ENCODE results near the gene TNFRSF12A.

The TNFRSF12A gene

GRCh38 chr16:3022208-3022683, 2.1 kb downstream of the TNFRSF12A start (continued):
- TF ChIP-seq ZNF777 (tag by site-specific recombination; IDR thresholded peaks at IDR 0.05; ENCODE audit: borderline replicate concordance) (no peak), PRDM1 (tag by site-specific recombination; IDR thresholded peaks at IDR 0.05) (no peak), HOXA7 (CRISPR knock-in tag; IDR thresholded peaks at IDR 0.05; ENCODE audit: borderline replicate concordance) (no peak), HIC1 (tag by site-specific recombination; IDR thresholded peaks at IDR 0.05) (peak; percentile 88), REST (tag by site-specific recombination; IDR thresholded peaks at IDR 0.05) (no peak), WT1 (tag by site-specific recombination; IDR thresholded peaks at IDR 0.05) (peak; percentile 63), IKZF3 (tag by site-specific recombination; IDR thresholded peaks at IDR 0.05) (peak; percentile 97), ZNF416 (tag by site-specific recombination; IDR thresholded peaks at IDR 0.05) (no peak)

- peaks cover 0 to 22% of the 10 kb centered on the region in 2 experiments; a peak in 1 of 3 replicates for H3K36me3 ChIP-seq (ENCODE audit: control insufficient read depth in 2 of 2, insufficient read depth in 1 of 2, low read length in 2 of 2)
- peak overlapping the region; percentile 72 for H3K4me3 ChIP-seq (ENCODE audit: low read depth, low read length)
- peaks cover 23% of the 10 kb centered on the region for H3K4me1 ChIP-seq (ENCODE audit: control insufficient read depth, insufficient read depth, low read length)
- ChIA-PET CTCF (interaction anchor here (0.6 to 4.1 kb wide), 6 partner anchors 8 to 1922 kb away, joined by 3 to 41 read pairs (median 3); no protein-coding TSS in a partner anchor), POLR2A (interaction anchor here (0.6 to 11.9 kb wide), 14 partner anchors 10 to 488 kb away, joined by 3 to 247 read pairs (median 4); partner anchors contain the start of genes KREMEN2, PAQR4 and PKMYT1)
- H3K27ac ChIP-seq (ENCODE audit: extremely low read depth, low read depth, low read length): peak overlapping the region; percentile 54
- no peaks in the 10 kb centered on the region for H3K9me3 ChIP-seq (ENCODE audit: control insufficient read depth, insufficient read depth, low read depth, low read length)
- TF ChIP-seq ZNF510 (tag by site-specific recombination; IDR thresholded peaks at IDR 0.05; ENCODE audit: insufficient replicate concordance) (no peak), ZNF121 (tag by site-specific recombination; IDR thresholded peaks at IDR 0.05) (no peak), ZNF449 (tag by site-specific recombination; IDR thresholded peaks at IDR 0.05) (no peak; the same call in 1 of the 2 replicates), HOXA7 (CRISPR knock-in tag; IDR thresholded peaks at IDR 0.05; ENCODE audit: borderline replicate concordance) (no peak), OVOL3 (tag by site-specific recombination; IDR thresholded peaks at IDR 0.05) (no peak), ZXDB (tag by site-specific recombination; IDR thresholded peaks at IDR 0.05) (peak; percentile 12; the same call in 1 of the 2 replicates), ZNF544 (tag by site-specific recombination; IDR thresholded peaks at IDR 0.05) (no peak), ZNF184 (tag by site-specific recombination; IDR thresholded peaks at IDR 0.05) (no peak), ZNF701 (tag by site-specific recombination; IDR thresholded peaks at IDR 0.05) (no peak), ZBTB1 (tag by site-specific recombination; IDR thresholded peaks at IDR 0.05) (no peak), SP2 (tag by site-specific recombination; IDR thresholded peaks at IDR 0.05) (peak; percentile 33; the same call in 1 of the 2 replicates), ZIC2 (tag by site-specific recombination; IDR thresholded peaks at IDR 0.05) (peak; percentile 23), ZFP37 (tag by site-specific recombination; IDR thresholded peaks at IDR 0.05) (peak; percentile 41; the same call in 1 of the 2 replicates), GLIS1 (tag by site-specific recombination; IDR thresholded peaks at IDR 0.05) (peak; percentile 80), ZNF140 (tag by site-specific recombination; IDR thresholded peaks at IDR 0.05) (no peak), ZNF777 (tag by site-specific recombination; IDR thresholded peaks at IDR 0.05; ENCODE audit: borderline replicate concordance) (no peak), ZNF518A (tag by site-specific recombination; conservative IDR thresholded peaks at IDR 0.05; ENCODE audit: low read depth) (no peak)
Observed at GRCh38 chr16:3022684-3023414, 2.7 kb downstream of the TNFRSF12A start.
